ENCODE results near the gene SBF2. TPM values are rescaled to one million over a fixed set of nuclear protein-coding genes. Genes with fewer than 3 reads are reported as not detected.

The SBF2 gene
- total and polyA plus RNA-seq, 7 experiments from 2014 or later = 4.2 to 35.2 (median 13.3) TPM

Other genes with a start within 250 kb of the SBF2 start
- gene ADM, start 10.9 kb upstream of the SBF2 start, total RNA-seq = 10 to 100 TPM in 1 of 5 experiments, 1 to 10 TPM in 2, under 1 TPM in 2; 0.19 to 27.2 (median 3.8) TPM
- not detected for gene ADM, start 10.9 kb upstream of the SBF2 start, polyA plus RNA-seq
- gene AMPD3, start 161.0 kb upstream of the SBF2 start, total RNA-seq = 10 to 100 TPM; 23.9 to 35.1 (median 30.4) TPM
- 10 to 100 TPM; 12.9 to 17.8 TPM for gene AMPD3, start 161.0 kb upstream of the SBF2 start, polyA plus RNA-seq
- gene RNF141, start 247.0 kb upstream of the SBF2 start, total RNA-seq = 10 to 100 TPM; 11.9 to 22.7 (median 17.3) TPM
- gene RNF141, start 247.0 kb upstream of the SBF2 start, polyA plus RNA-seq = 10 to 100 TPM; 15.5 to 26.6 TPM

Data from naive thymus-derived CD4-positive, alpha-beta T cell (primary cell).